Sigmoid colon (tissue), 7 donors: Measurements from ENCODE around the gene RANBP1. TPM values are rescaled to one million over a fixed set of nuclear protein-coding genes. Genes with fewer than 3 reads are reported as not detected.

ENCODE experiments used
- DNase-seq: peaks from one replicate; pipeline ENCODE4 v3.0.0-alpha.2; 2019
- H3K27ac ChIP-seq, 4 donors: fragments of 200-600 bp; sonication (generic); one replicate each; pipeline ENCODE4 v1.5.1; 2016 to 2019; ENCODE audit warnings: mild to moderate bottlenecking in 1 of 4
- H3K27me3 ChIP-seq, 3 donors: fragments of 200-600 bp; sonication (generic); one replicate each; pipeline ENCODE4 v1.5.1; 2019; ENCODE audit warnings: mild to moderate bottlenecking in 1 of 3
- H3K36me3 ChIP-seq, 4 donors: fragments of 200-600 bp; sonication (generic); one replicate each; pipeline ENCODE4 v1.5.1; 2016 to 2019
- H3K4me1 ChIP-seq, 4 donors: fragments of 200-600 bp; sonication (generic); one replicate each; pipeline ENCODE4 v1.5.1; 2017 to 2019
- H3K4me3 ChIP-seq, 4 donors: fragments of 200-600 bp; sonication (generic); one replicate each; pipeline ENCODE4 v1.5.1; 2017 to 2019; ENCODE audit warnings: mild to moderate bottlenecking in 2 of 4, moderate library complexity in 1 of 4
- H3K9me3 ChIP-seq, 4 donors: fragments of 200-600 bp in 3 of 4; sonication (generic) in 3 of 4; one replicate each; pipeline versions ENCODE4 v1.5.1 to v1.6.1; 2013 to 2019
- EP300 ChIP-seq, 4 donors: sonication (generic); formaldehyde crosslinking; IDR thresholded peaks; one replicate each; pipeline ENCODE4 v1.6.1; 2017; ENCODE audit warnings: antibody characterized with exemption in 4 of 4
- POLR2A ChIP-seq, 2 donors: fragments of 450-650 bp; IDR thresholded peaks; one replicate each; pipeline ENCODE4 v1.6.1; 2016; ENCODE audit warnings: antibody characterized with exemption in 2 of 2, mild to moderate bottlenecking in 2 of 2, moderate library complexity in 2 of 2
- POLR2AphosphoS5 ChIP-seq, 4 donors: sonication (generic); formaldehyde crosslinking; IDR thresholded peaks; one replicate each; pipeline ENCODE4 v1.6.1; 2017; ENCODE audit warnings: antibody characterized with exemption in 4 of 4
- WGBS, 2 donors: extraction: QIAGEN DNeasy Blood & Tissue Kit; methylation state at CpG; one replicate each; pipeline ENCODE4 v1.1.7; 2013; 5-methylcytosine and 5-hydroxymethylcytosine counted together
- intact Hi-C: fragments of 100-400 bp; cut with DNase I; formaldehyde crosslinking; loops from one replicate; pipeline ENCODE4 v1.15.1; 2023
- polyA plus RNA-seq, 3 donors: library from polyadenylated mRNA; stranded (reverse); fragments of 200-250 nt; gene quantifications; one replicate each; pipeline ENCODE4 v1.2.3, GENCODE V29; 2013
- total RNA-seq, 4 donors: library from RNA; depleted of rRNA; stranded (reverse); fragments of >200 nt; gene quantifications; one replicate each; pipeline ENCODE4 v1.1.0, GENCODE V29; 2016
- TF ChIP-seq, protein P1 (sequence below), 4 experiments: fragments of 450-650 bp in 3 of 4; fragments of 200-600 bp in 1 of 4; IDR thresholded peaks; one replicate each; pipeline ENCODE4 v1.5.1; 2016 to 2019; ENCODE audit warnings: antibody characterized with exemption in 4 of 4, mild to moderate bottlenecking in 3 of 4, moderate library complexity in 2 of 4
- donor health status: healthy with polysubstance abuse.
- donor health status: Bipolar disorder and iron deficiency.
- donor health status: healthy.

The RANBP1 gene
- total and polyA plus RNA-seq, 7 donors, result 67.9 to 194 (median 154) TPM

DNA sequence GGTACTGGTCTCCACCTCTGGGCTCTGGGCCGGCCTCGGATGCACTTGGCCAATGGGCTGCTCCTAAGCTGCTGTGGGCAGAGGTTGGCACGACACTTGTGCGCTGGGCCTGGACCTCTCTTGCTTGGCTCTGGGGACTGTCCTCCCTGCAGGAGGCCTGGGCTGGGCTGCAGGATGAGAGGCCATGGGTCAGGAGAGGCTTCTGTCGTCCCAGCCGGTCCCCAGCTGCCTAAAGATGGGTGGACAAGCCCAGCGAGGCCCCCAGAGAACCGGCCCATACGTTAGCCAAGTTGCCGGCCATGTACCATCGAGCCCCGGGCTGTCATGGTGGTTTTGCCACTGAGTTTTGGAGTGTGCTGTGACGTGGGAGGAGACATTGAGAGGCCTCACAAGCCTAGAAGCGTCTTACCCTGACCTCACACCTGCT, 36.6 kb downstream of the RANBP1 start:
- TF ChIP-seq EP300 (IDR thresholded peaks at IDR 0.05) (no peak), POLR2A (IDR thresholded peaks at IDR 0.05) (no peak), POLR2AphosphoS5 (IDR thresholded peaks at IDR 0.05) (no peak)
- TF ChIP-seq, protein P1, sequence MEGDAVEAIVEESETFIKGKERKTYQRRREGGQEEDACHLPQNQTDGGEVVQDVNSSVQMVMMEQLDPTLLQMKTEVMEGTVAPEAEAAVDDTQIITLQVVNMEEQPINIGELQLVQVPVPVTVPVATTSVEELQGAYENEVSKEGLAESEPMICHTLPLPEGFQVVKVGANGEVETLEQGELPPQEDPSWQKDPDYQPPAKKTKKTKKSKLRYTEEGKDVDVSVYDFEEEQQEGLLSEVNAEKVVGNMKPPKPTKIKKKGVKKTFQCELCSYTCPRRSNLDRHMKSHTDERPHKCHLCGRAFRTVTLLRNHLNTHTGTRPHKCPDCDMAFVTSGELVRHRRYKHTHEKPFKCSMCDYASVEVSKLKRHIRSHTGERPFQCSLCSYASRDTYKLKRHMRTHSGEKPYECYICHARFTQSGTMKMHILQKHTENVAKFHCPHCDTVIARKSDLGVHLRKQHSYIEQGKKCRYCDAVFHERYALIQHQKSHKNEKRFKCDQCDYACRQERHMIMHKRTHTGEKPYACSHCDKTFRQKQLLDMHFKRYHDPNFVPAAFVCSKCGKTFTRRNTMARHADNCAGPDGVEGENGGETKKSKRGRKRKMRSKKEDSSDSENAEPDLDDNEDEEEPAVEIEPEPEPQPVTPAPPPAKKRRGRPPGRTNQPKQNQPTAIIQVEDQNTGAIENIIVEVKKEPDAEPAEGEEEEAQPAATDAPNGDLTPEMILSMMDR (IDR thresholded peaks at IDR 0.05), result no peak
- WGBS, 2 donors, result 76 to 89% methylated on average over 14 of the region's 14 CpGs
- Histone ChIP-seq H3K36me3 (no peaks in the 10 kb centered on the region), H3K4me3 (no peak overlapping the region), H3K4me1 (peaks cover 0 to 3% (median 0%) of the 10 kb centered on the region in 4 donors), H3K27ac (no peak overlapping the region), H3K9me3 (no peaks in the 10 kb centered on the region), H3K27me3 (peaks cover 0 to 28% (median 14%) of the 10 kb centered on the region in 3 donors)
- intact Hi-C loops, result no loop called here
- no peak for DNase-seq

DNA sequence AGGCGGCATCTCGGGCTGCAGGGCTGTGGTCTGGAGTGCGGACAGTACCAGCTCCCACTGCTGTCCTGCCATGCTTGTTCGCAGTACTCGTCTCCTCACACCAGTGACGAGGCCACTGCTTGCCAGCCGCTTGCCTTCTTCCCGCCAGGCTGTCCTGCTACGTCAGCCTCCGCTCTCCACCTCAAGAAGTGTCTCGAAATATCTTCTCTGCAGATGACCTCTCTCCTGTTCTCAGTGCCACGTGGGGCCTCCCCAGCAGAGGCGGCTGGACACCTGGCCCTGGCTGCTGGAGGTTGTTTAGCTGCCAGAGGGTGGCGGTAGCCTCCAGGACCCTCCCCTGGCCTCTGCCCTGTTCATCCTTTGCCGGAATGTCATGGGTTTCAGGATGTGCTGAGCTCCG, 38.0 kb downstream of the RANBP1 start:
- H3K27me3 ChIP-seq, result peaks cover 0 to 28% (median 14%) of the 10 kb centered on the region in 3 donors
- no peak for TF ChIP-seq POLR2A (IDR thresholded peaks at IDR 0.05)
- TF ChIP-seq EP300 (IDR thresholded peaks at IDR 0.05), result no peak
- DNase-seq, result no peak
- H3K36me3 ChIP-seq, result no peaks in the 10 kb centered on the region
- peaks cover 0 to 3% (median 0%) of the 10 kb centered on the region in 4 donors for H3K4me1 ChIP-seq
- intact Hi-C loops, result no loop called here
- H3K4me3 ChIP-seq, result no peak overlapping the region
- no peaks in the 10 kb centered on the region for H3K9me3 ChIP-seq
- WGBS, 2 donors, result 61 to 76% methylated on average over 16 of the region's 16 CpGs
- no peak overlapping the region for H3K27ac ChIP-seq

DNA sequence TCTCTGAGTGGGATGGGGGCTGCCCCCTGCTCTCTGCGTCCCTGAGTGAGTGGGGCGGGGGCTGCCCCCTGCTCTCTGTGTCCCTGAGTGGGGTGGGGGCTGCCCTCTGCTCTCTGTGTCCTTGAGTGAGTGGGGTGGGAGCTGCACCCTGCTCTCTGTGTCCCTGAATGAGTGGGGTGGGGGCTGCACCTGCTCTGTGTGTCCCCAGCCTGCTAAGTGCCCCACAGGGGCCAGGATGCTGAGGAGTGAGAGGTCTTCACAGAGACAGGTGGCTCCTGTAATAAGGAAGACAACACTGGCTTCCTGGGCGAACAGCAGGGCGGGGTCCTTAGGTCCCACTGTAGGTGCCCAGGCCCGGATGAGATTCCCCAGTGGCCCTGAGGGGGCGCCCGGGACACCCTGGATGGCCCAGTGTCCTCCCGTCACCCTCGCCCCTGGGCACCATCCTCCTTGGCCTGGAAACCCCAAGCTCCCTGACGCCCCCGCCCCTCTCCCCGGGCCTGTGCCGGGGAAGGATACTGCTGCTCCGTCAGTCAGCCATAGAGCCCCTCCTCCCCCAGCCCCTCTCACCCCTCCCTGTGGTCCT, 38.8 kb downstream of the RANBP1 start:
- TF ChIP-seq POLR2A (IDR thresholded peaks at IDR 0.05) (no peak), POLR2AphosphoS5 (IDR thresholded peaks at IDR 0.05) (no peak), EP300 (IDR thresholded peaks at IDR 0.05) (no peak)
- TF ChIP-seq, protein P1 (IDR thresholded peaks at IDR 0.05), result no peak
- whole genome bisulfite sequencing, 2 donors, result 27 to 59% methylated on average over 14 of the region's 14 CpGs
- Histone ChIP-seq H3K27me3 (peaks cover 0 to 28% (median 14%) of the 10 kb centered on the region in 3 donors), H3K4me1 (peaks cover 0 to 3% (median 0%) of the 10 kb centered on the region in 4 donors), H3K4me3 (no peak overlapping the region), H3K27ac (no peak overlapping the region), H3K9me3 (no peaks in the 10 kb centered on the region), H3K36me3 (no peaks in the 10 kb centered on the region)
- intact Hi-C loops, result loop anchor here (5.0 kb wide), 1 partner anchor 113 kb away; the partner anchor contains the start of gene RTN4R
- DNase-seq, result no peak

DNA sequence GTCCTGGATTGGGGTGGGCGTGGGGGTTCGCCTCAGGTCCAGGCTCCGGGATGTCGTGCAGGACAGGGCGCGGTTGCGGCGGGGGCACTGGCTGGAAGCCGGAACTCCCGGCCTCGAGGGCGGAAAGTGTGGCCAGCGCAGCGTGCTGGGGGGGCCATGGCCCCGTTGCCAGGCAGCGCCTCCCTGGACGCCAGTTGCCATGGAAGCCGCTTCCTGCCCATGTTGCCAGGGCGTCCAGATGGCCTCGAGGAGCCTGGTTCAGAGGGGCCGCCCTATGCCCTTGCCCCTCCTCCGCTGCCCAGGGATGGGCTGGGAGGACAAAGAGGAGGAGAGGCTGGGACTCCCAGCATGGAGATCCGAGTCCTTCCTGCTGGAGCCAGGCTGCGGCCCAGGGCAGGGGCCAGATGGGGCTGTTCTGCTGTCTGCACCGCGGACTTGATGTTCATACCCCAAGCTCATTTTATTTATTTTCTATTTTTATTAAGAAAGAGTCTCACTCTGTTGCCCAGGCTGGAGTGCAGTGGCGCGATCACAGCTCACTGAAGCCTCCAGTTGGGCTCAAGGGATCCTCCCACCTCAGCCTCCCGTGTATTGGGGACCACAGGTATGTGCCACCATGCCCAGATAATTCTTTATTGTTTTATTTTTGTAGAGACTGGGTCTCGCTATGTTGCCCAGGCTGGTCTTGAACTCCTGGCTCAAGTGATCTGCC, 39.6 kb downstream of the RANBP1 start:
- H3K4me3 ChIP-seq, result no peak overlapping the region
- no peak overlapping the region for H3K27ac ChIP-seq
- WGBS, 2 donors, result 30 to 56% methylated on average over 30 of the region's 30 CpGs
- peaks cover 0 to 3% (median 0%) of the 10 kb centered on the region in 4 donors for H3K4me1 ChIP-seq
- peaks cover 0 to 28% (median 14%) of the 10 kb centered on the region in 3 donors for H3K27me3 ChIP-seq
- no peak for TF ChIP-seq POLR2A (IDR thresholded peaks at IDR 0.05)
- TF ChIP-seq, protein P1 (IDR thresholded peaks at IDR 0.05), result no peak
- no peak for TF ChIP-seq POLR2AphosphoS5 (IDR thresholded peaks at IDR 0.05)
- TF ChIP-seq EP300 (IDR thresholded peaks at IDR 0.05), result no peak
- DNase-seq, result no peak
- no peaks in the 10 kb centered on the region for H3K9me3 ChIP-seq
- no peaks in the 10 kb centered on the region for H3K36me3 ChIP-seq
- intact Hi-C loops, result loop anchor here (5.0 kb wide), 1 partner anchor 112 kb away; the partner anchor contains the start of gene RTN4R

DNA sequence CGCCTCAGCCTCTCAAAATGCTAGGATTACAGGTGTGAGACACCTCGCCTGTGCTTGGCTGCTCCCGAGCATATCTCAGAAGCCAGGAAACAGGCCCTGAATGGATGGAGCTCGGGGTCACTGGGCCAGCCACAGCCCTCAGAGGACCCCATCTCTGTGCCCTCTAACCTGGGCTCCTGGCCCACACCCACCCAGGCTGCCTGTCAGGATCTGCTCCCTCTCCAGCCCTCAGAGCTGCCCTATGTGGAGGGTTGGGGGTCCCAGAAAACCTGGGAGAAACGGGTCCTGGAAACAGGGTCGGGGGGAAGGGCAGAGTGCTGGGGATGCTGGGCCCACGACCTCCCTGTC, 40.1 kb downstream of the RANBP1 start:
- peaks cover 0 to 3% (median 0%) of the 10 kb centered on the region in 4 donors for H3K4me1 ChIP-seq
- no peaks in the 10 kb centered on the region for H3K36me3 ChIP-seq
- intact Hi-C loops, result loop anchor here (5.0 kb wide), 1 partner anchor 111 kb away; the partner anchor contains the start of gene RTN4R
- TF ChIP-seq, protein P1 (IDR thresholded peaks at IDR 0.05), result no peak
- no peak for TF ChIP-seq POLR2AphosphoS5 (IDR thresholded peaks at IDR 0.05)
- TF ChIP-seq POLR2A (IDR thresholded peaks at IDR 0.05), result no peak
- no peak for TF ChIP-seq EP300 (IDR thresholded peaks at IDR 0.05)
- no peak overlapping the region for H3K27ac ChIP-seq
- no peaks in the 10 kb centered on the region for H3K9me3 ChIP-seq
- no peak for DNase-seq
- H3K27me3 ChIP-seq, result peaks cover 0 to 28% (median 14%) of the 10 kb centered on the region in 3 donors
- H3K4me3 ChIP-seq, result no peak overlapping the region
- WGBS, 2 donors, result 50 to 66% methylated on average over 7 of the region's 7 CpGs
